Hepatocyte (in vitro differentiated cells): ENCODE results near the gene CD81. TPM values are rescaled to one million over a fixed set of nuclear protein-coding genes. Genes with fewer than 3 reads are reported as not detected.

Experiments used
- DNase-seq: peaks from one replicate; pipeline ENCODE4 v3.0.0-alpha.2; 2016; ENCODE audit warnings: low spot score
- H2AFZ ChIP-seq: fragments of 200-600 bp; sonication (generic); 2 replicates; pipeline ENCODE4 v1.6.0; 2016; ENCODE audit warnings: antibody characterized with exemption, mild to moderate bottlenecking
- H3K27ac ChIP-seq: fragments of 200-600 bp; sonication (generic); 2 replicates; pipeline ENCODE4 v1.5.1; 2016; ENCODE audit warnings: mild to moderate bottlenecking
- H3K27me3 ChIP-seq: fragments of 200-600 bp; sonication (generic); 2 replicates; pipeline ENCODE4 v1.6.1; 2016
- H3K36me3 ChIP-seq: fragments of 200-600 bp; sonication (generic); replicated peaks from 2 replicates; pipeline ENCODE4 v1.5.1; 2016; ENCODE audit warnings: low read depth; ENCODE audit not compliant: insufficient read depth
- H3K4me1 ChIP-seq: fragments of 200-600 bp; sonication (generic); 2 replicates; pipeline ENCODE4 v1.5.1; 2016; ENCODE audit warnings: mild to moderate bottlenecking, moderate library complexity; ENCODE audit not compliant: insufficient read depth
- H3K4me2 ChIP-seq: fragments of 200-600 bp; sonication (generic); 2 replicates; pipeline ENCODE4 v1.6.0; 2016
- H3K4me3 ChIP-seq: fragments of 200-600 bp; sonication (generic); 2 replicates; pipeline ENCODE4 v1.5.1; 2016; ENCODE audit warnings: mild to moderate bottlenecking
- H3K79me2 ChIP-seq: fragments of 200-600 bp; sonication (generic); 2 replicates; pipeline ENCODE4 v1.6.0; 2017; ENCODE audit warnings: mild to moderate bottlenecking
- H3K9me2 ChIP-seq: fragments of 200-600 bp; sonication (generic); replicated peaks from 2 replicates; pipeline ENCODE4 v1.6.0; 2017; ENCODE audit warnings: mild to moderate bottlenecking; ENCODE audit not compliant: insufficient read depth
- H3K9me3 ChIP-seq: fragments of 200-600 bp; sonication (generic); 2 replicates; pipeline ENCODE4 v1.5.1; 2016; ENCODE audit warnings: low read depth, mild to moderate bottlenecking
- H4K20me1 ChIP-seq: fragments of 200-600 bp; sonication (generic); 2 replicates; pipeline ENCODE4 v1.6.0; 2016; ENCODE audit warnings: mild to moderate bottlenecking; ENCODE audit not compliant: insufficient read depth, poor library complexity, severe bottlenecking
- EZH2 ChIP-seq: fragments of 200-600 bp; sonication (generic); IDR thresholded peaks from 2 replicates; pipeline ENCODE4 v1.6.1; 2016; ENCODE audit warnings: antibody characterized with exemption, mild to moderate bottlenecking, borderline replicate concordance
- EZH2phosphoT487 ChIP-seq: fragments of 200-600 bp; sonication (generic); IDR thresholded peaks from one replicate; pipeline ENCODE4 v1.6.1; 2018; ENCODE audit warnings: antibody characterized with exemption, mild to moderate bottlenecking, low read depth, moderate library complexity; ENCODE audit not compliant: unreplicated experiment, severe bottlenecking
- WGBS: methylation state at CpG from one replicate; pipeline ENCODE4 v1.1.6; 2016; ENCODE audit warnings: low lambda C conversion rate; ENCODE audit errors: missing lambda C conversion rate; 5-methylcytosine and 5-hydroxymethylcytosine counted together
- polyA plus RNA-seq: library from polyadenylated mRNA; unstranded; fragments of >200 nt; fragmentation: Nextera tagmentation; extraction: Ambion mirVana; gene quantifications from 2 replicates; pipeline ENCODE4 v1.2.1, GENCODE V29; 2016
- total RNA-seq: library from RNA; depleted of rRNA; stranded (reverse); fragments of >200 nt; gene quantifications from 2 replicates; pipeline ENCODE4 v1.2.3, GENCODE V29; 2014
- TF ChIP-seq, protein P1 (sequence below): fragments of 200-600 bp; sonication (generic); IDR thresholded peaks from 2 replicates; pipeline ENCODE4 v1.5.1; 2016; ENCODE audit warnings: antibody characterized with exemption, mild to moderate bottlenecking; ENCODE audit not compliant: poor library complexity

CD81 gene
- total and polyA plus RNA-seq, 2 experiments from 2014 or later: 233 to 472 TPM

DNA sequence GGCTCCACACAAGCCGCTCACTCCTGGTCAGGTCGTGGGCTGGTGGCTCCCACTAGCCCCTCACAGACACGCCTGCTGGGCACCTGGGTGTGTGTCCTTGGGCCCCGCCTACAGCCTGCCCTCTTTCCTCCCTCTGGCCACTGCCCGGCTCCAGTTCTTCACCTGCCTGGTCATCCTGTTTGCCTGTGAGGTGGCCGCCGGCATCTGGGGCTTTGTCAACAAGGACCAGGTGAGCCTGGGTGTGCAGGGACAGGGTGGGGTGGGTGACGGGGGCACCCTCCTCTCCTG is 17.7 kb downstream of the CD81 start:
- no peak overlapping the region for H2AFZ ChIP-seq
- peaks cover 37% of the 10 kb centered on the region for H4K20me1 ChIP-seq
- no peak overlapping the region for H3K4me2 ChIP-seq
- H3K4me3 ChIP-seq: no peak overlapping the region
- no peaks in the 10 kb centered on the region for H3K36me3 ChIP-seq
- no peak for DNase-seq
- H3K27me3 ChIP-seq: no peaks in the 10 kb centered on the region
- peaks cover 24% of the 10 kb centered on the region for H3K79me2 ChIP-seq
- 92% methylated on average over 6 of the region's 8 CpGs for WGBS
- H3K9me2 ChIP-seq: no peaks in the 10 kb centered on the region
- peaks cover 10% of the 10 kb centered on the region for H3K4me1 ChIP-seq
- H3K27ac ChIP-seq: no peak overlapping the region
- no peaks in the 10 kb centered on the region for H3K9me3 ChIP-seq
- TF ChIP-seq EZH2: no peak
- TF ChIP-seq EZH2phosphoT487: no peak
- TF ChIP-seq, protein P1, sequence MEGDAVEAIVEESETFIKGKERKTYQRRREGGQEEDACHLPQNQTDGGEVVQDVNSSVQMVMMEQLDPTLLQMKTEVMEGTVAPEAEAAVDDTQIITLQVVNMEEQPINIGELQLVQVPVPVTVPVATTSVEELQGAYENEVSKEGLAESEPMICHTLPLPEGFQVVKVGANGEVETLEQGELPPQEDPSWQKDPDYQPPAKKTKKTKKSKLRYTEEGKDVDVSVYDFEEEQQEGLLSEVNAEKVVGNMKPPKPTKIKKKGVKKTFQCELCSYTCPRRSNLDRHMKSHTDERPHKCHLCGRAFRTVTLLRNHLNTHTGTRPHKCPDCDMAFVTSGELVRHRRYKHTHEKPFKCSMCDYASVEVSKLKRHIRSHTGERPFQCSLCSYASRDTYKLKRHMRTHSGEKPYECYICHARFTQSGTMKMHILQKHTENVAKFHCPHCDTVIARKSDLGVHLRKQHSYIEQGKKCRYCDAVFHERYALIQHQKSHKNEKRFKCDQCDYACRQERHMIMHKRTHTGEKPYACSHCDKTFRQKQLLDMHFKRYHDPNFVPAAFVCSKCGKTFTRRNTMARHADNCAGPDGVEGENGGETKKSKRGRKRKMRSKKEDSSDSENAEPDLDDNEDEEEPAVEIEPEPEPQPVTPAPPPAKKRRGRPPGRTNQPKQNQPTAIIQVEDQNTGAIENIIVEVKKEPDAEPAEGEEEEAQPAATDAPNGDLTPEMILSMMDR: no peak

DNA sequence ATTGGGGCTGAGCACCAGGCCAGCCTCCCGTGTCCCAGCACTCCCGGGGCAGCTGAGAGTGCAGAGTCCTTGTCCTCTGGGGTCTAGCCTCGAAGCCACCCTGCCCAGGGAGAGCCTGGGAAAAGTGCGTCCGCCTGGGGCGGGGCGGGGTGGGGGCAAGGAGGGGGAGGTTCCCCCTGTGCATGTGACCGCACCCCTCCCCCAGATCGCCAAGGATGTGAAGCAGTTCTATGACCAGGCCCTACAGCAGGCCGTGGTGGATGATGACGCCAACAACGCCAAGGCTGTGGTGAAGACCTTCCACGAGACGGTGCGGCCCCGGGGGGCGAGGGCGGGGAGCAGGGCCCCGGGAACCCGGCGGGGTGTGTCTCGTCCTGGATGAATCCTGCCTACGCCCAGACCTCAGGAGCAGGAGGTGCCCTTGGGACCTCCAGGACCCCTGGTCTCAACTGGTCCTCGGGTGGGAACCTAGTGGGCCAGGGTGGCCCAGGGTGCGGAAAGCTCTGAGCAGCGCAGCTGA is 18.2 kb downstream of the CD81 start:
- H3K9me3 ChIP-seq: no peaks in the 10 kb centered on the region
- 94% methylated on average over 15 of the region's 26 CpGs for WGBS
- H3K27ac ChIP-seq: no peak overlapping the region
- TF ChIP-seq EZH2phosphoT487 (no peak), EZH2 (no peak)
- TF ChIP-seq, protein P1: no peak
- no peak overlapping the region for H3K4me2 ChIP-seq
- H4K20me1 ChIP-seq: peaks cover 32% of the 10 kb centered on the region
- DNase-seq: no peak
- no peaks in the 10 kb centered on the region for H3K36me3 ChIP-seq
- no peak overlapping the region for H3K4me3 ChIP-seq
- no peaks in the 10 kb centered on the region for H3K9me2 ChIP-seq
- H3K79me2 ChIP-seq: peaks cover 19% of the 10 kb centered on the region
- no peaks in the 10 kb centered on the region for H3K27me3 ChIP-seq
- no peak overlapping the region for H2AFZ ChIP-seq
- peaks cover 11% of the 10 kb centered on the region for H3K4me1 ChIP-seq

DNA sequence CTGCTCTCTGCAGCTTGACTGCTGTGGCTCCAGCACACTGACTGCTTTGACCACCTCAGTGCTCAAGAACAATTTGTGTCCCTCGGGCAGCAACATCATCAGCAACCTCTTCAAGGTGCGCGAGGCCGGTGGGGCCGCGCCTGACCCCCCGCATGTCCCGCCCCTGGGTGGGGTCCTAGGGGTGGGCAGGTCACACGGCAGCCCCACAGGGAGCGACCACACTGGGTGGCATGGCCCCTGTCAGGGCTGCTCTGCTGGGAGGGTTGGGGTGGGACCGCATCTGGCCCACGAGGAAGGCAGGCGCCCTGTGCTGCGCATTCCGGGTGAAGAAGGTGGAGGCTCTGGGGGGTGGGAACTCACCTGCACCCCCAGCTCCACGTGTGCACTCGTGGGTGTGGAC is 18.7 kb downstream of the CD81 start:
- TF ChIP-seq, protein P1: no peak
- TF ChIP-seq EZH2phosphoT487 (no peak), EZH2 (no peak)
- H3K9me2 ChIP-seq: no peaks in the 10 kb centered on the region
- no peak overlapping the region for H2AFZ ChIP-seq
- peaks cover 14% of the 10 kb centered on the region for H3K79me2 ChIP-seq
- no peaks in the 10 kb centered on the region for H3K36me3 ChIP-seq
- H3K27ac ChIP-seq: no peak overlapping the region
- peaks cover 11% of the 10 kb centered on the region for H3K4me1 ChIP-seq
- H3K4me2 ChIP-seq: no peak overlapping the region
- no peaks in the 10 kb centered on the region for H3K9me3 ChIP-seq
- H4K20me1 ChIP-seq: peaks cover 26% of the 10 kb centered on the region
- WGBS: 97% methylated on average over 8 of the region's 17 CpGs
- H3K27me3 ChIP-seq: no peaks in the 10 kb centered on the region
- DNase-seq: no peak
- H3K4me3 ChIP-seq: no peak overlapping the region

DNA sequence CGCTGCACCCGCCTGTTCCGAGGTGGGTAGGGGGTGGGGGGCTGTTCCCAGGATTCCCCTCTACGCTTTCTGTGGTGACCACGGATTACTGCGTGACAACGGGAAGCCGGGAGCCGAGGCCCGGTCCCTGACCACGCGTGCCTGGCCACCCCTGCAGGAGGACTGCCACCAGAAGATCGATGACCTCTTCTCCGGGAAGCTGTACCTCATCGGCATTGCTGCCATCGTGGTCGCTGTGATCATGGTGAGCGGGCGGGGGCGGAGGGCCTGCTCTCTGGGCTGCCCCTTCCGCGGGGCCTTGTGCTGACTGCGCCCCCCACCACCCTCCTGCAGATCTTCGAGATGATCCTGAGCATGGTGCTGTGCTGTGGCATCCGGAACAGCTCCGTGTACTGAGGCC is 19.4 kb downstream of the CD81 start:
- H3K36me3 ChIP-seq: no peaks in the 10 kb centered on the region
- H3K27ac ChIP-seq: no peak overlapping the region
- H3K4me3 ChIP-seq: no peak overlapping the region
- peaks cover 20% of the 10 kb centered on the region for H4K20me1 ChIP-seq
- no peaks in the 10 kb centered on the region for H3K27me3 ChIP-seq
- H3K4me2 ChIP-seq: no peak overlapping the region
- no peak for TF ChIP-seq EZH2
- 98% methylated on average over 25 of the region's 26 CpGs for WGBS
- no peak overlapping the region for H2AFZ ChIP-seq
- H3K4me1 ChIP-seq: peaks cover 11% of the 10 kb centered on the region
- H3K9me3 ChIP-seq: no peaks in the 10 kb centered on the region
- peaks cover 14% of the 10 kb centered on the region for H3K79me2 ChIP-seq
- DNase-seq: no peak
- H3K9me2 ChIP-seq: no peaks in the 10 kb centered on the region
